B cell (primary cell): Measurements from ENCODE around the gene GLIS2. TPM values are rescaled to one million over a fixed set of nuclear protein-coding genes. Genes with fewer than 3 reads are reported as not detected.

Source experiments
- ATAC-seq: fragments of 200-7000 bp; cut with Tn5 transposase; one replicate; pipeline ENCODE4 v1.10.0; 2021; ENCODE audit warnings: low read depth, mild to moderate bottlenecking, moderate number of reproducible peaks, moderate library complexity
- CTCF ChIA-PET: fragments of 350-600 bp; sonication (Branson Sonifier 250); formaldehyde crosslinking; loops from one replicate; lab custom pipeline; 2021; ENCODE audit warnings: antibody characterized with exemption, inconsistent platforms; lab: Charles Lee
- POLR2A ChIA-PET: fragments of 350-600 bp; sonication (Branson Sonifier 250); formaldehyde crosslinking; loops from one replicate; lab custom pipeline; 2021; ENCODE audit warnings: antibody characterized with exemption; lab: Charles Lee
- DNase-seq: peaks from one replicate; pipeline ENCODE4 v3.0.0; 2013
- H2AFZ ChIP-seq: 2 replicates; pipeline ENCODE4 v1.6.1; 2012; ENCODE audit warnings: mild to moderate bottlenecking, low read depth, low read length; ENCODE audit not compliant: insufficient read depth, poor library complexity, severe bottlenecking
- H3K27ac ChIP-seq, 2 donors: 1 replicate in 1 of 2; 2 replicates in 1 of 2; pipeline ENCODE4 v1.5.1; 2012 to 2013; ENCODE audit warnings: low read length in 2 of 2, mild to moderate bottlenecking in 2 of 2, moderate library complexity in 1 of 2
- H3K27me3 ChIP-seq, 4 experiments: fragments of 200-600 bp in 1 of 4; sonication (generic) in 1 of 4; replicated peaks in 1 of 4; 1 replicate in 2 of 4; 2 replicates in 2 of 4; pipeline versions ENCODE4 v1.6.1 to v1.7.0; 2013 to 2016; ENCODE audit warnings: low read length in 3 of 4, mild to moderate bottlenecking in 2 of 4, mixed read lengths in 1 of 4, moderate library complexity in 1 of 4; ENCODE audit not compliant: insufficient read depth in 4 of 4, control insufficient read depth in 3 of 4; ENCODE audit errors: control extremely low read depth in 1 of 4
- H3K36me3 ChIP-seq, 2 experiments: replicated peaks in 1 of 2; 1 replicate in 1 of 2; 2 replicates in 1 of 2; pipeline versions ENCODE4 v1.6.1 to v1.7.1; 2013; ENCODE audit warnings: low read length in 1 of 2; ENCODE audit not compliant: insufficient read depth in 2 of 2, control insufficient read depth in 1 of 2; ENCODE audit errors: control extremely low read depth in 1 of 2, extremely low read depth in 1 of 2
- H3K4me1 ChIP-seq, 2 donors: fragments of 200-600 bp in 1 of 2; sonication (generic) in 1 of 2; 1 replicate in 1 of 2; 2 replicates in 1 of 2; pipeline versions ENCODE4 v1.5.1 to v1.6.1; 2013 to 2017; ENCODE audit warnings: low read length in 2 of 2; ENCODE audit not compliant: control insufficient read depth in 2 of 2, insufficient read depth in 2 of 2
- H3K4me2 ChIP-seq: replicated peaks from 2 replicates; pipeline ENCODE3; 2012; ENCODE audit warnings: mild to moderate bottlenecking, low read depth, low read length; ENCODE audit not compliant: poor library complexity, severe bottlenecking
- H3K4me3 ChIP-seq, 5 experiments: fragments of 200-600 bp in 1 of 5; sonication (generic) in 1 of 5; 1 replicate in 3 of 5; 2 replicates in 2 of 5; pipeline versions ENCODE4 v1.5.1 to v1.7.0; 2011 to 2016; ENCODE audit warnings: low read length in 4 of 5, mild to moderate bottlenecking in 4 of 5, low read depth in 2 of 5, control low read depth in 1 of 5, moderate library complexity in 1 of 5; ENCODE audit not compliant: insufficient read depth in 1 of 5; ENCODE audit errors: control extremely low read depth in 1 of 5, extremely low read depth in 1 of 5
- H3K79me2 ChIP-seq: fragments of 200-600 bp; sonication (generic); one replicate; pipeline ENCODE4 v1.6.0; 2016; ENCODE audit warnings: low read length; ENCODE audit not compliant: control insufficient read depth, insufficient read depth
- H3K9ac ChIP-seq: fragments of 200-600 bp; sonication (generic); 2 replicates; pipeline ENCODE4 v1.6.1; 2017; ENCODE audit warnings: mild to moderate bottlenecking, low read length, moderate library complexity
- H3K9me3 ChIP-seq, 3 donors: one replicate each; pipeline versions ENCODE4 v1.6.1 to v1.7.1; 2013; ENCODE audit warnings: low read length in 2 of 3; ENCODE audit not compliant: control insufficient read depth in 2 of 3, insufficient read depth in 1 of 3; ENCODE audit errors: control extremely low read depth in 1 of 3
- H4K20me1 ChIP-seq: 2 replicates; pipeline ENCODE4 v1.6.0; 2012; ENCODE audit warnings: mild to moderate bottlenecking, low read length; ENCODE audit not compliant: insufficient read depth, control insufficient read depth, poor library complexity, severe bottlenecking
- H3K27ac Mint-ChIP-seq: one replicate; pipeline ENCODE4 v1.8.0; 2021; ENCODE audit warnings: mixed read lengths
- H3K27me3 Mint-ChIP-seq: one replicate; pipeline ENCODE4 v1.8.0; 2021; ENCODE audit warnings: mixed read lengths
- H3K4me1 Mint-ChIP-seq: one replicate; pipeline ENCODE4 v1.8.0; 2021; ENCODE audit warnings: mixed read lengths
- H3K4me3 Mint-ChIP-seq: one replicate; pipeline ENCODE4 v1.8.0; 2021; ENCODE audit warnings: mixed read lengths
- H3K9me3 Mint-ChIP-seq: one replicate; pipeline ENCODE4 v1.8.0; 2022; ENCODE audit warnings: mixed read lengths; ENCODE audit not compliant: insufficient read depth
- CTCF ChIP-seq: fragments of 200-600 bp; IDR thresholded peaks from one replicate; pipeline ENCODE4 v1.8.0; 2022; ENCODE audit warnings: antibody characterized with exemption, mild to moderate bottlenecking
- EZH2 ChIP-seq: IDR thresholded peaks from 2 replicates; pipeline ENCODE4 v1.6.1; 2012; ENCODE audit warnings: borderline replicate concordance, low read depth, mild to moderate bottlenecking, moderate library complexity, low read length; ENCODE audit not compliant: insufficient read depth, poor library complexity, severe bottlenecking
- WGBS: methylation state at CpG from one replicate; pipeline ENCODE4 v1.1.5; 2013; ENCODE audit warnings: missing lambda C conversion rate; ENCODE audit not compliant: insufficient coverage; 5-methylcytosine and 5-hydroxymethylcytosine counted together
- intact Hi-C: fragments of 100-400 bp; cut with micrococcal nuclease; formaldehyde crosslinking; loops from one replicate; pipeline ENCODE4 v1.10.0; 2022
- polyA plus RNA-seq: library from polyadenylated mRNA; depleted of rRNA; stranded (reverse); fragments of >200 nt; gene quantifications from 2 replicates; pipeline ENCODE4 v1.2.3, GENCODE V29; 2012
- total RNA-seq, 2 donors: library from RNA; stranded (reverse); fragments of 120-200 nt in 1 of 2; gene quantifications; 1 replicate in 1 of 2; 2 replicates in 1 of 2; pipeline versions ENCODE4 v1.2.3 to v1.2.4, GENCODE V29; 2013 to 2022

Gene GLIS2
- total and polyA plus RNA-seq, 2 donors (not counting 1 experiment from before 2014, with no cell fraction given), result not detected

- Mint-ChIP-seq H3K27ac (peak overlapping the region; percentile 41), H3K9me3 (no peaks in the 10 kb centered on the region), H3K4me1 (peaks cover 18% of the 10 kb centered on the region), H3K27me3 (no peaks in the 10 kb centered on the region), H3K4me3 (no peak overlapping the region)
- Histone ChIP-seq H3K4me3 (peak overlapping the region in 1 of 5 experiments; percentile 6), H3K9me3 (no peaks in the 10 kb centered on the region), H3K27ac (no peak overlapping the region), H3K36me3 (peaks cover 0 to 1% of the 10 kb centered on the region in 2 experiments), H3K4me1 (peaks cover 6 to 12% of the 10 kb centered on the region in 2 donors), H2AFZ (no peak overlapping the region), H3K9ac (no peak overlapping the region), H3K4me2 (no peak overlapping the region), H3K79me2 (peaks cover 69% of the 10 kb centered on the region), H3K27me3 (no peaks in the 10 kb centered on the region), H4K20me1 (peaks cover 63% of the 10 kb centered on the region)
- TF ChIP-seq CTCF (no peak), EZH2 (no peak)
- POLR2A ChIA-PET, result no interaction called here
- ATAC-seq (no peak), DNase-seq (no peak)
- 84% methylated on average over 10 of the region's 14 CpGs for WGBS
- intact Hi-C loops, result no loop called here
- CTCF ChIA-PET, result interaction anchor here (0.8 to 2.0 kb wide), 5 partner anchors 10 to 57 kb away, joined by 3 to 7 read pairs (median 4); no protein-coding TSS in a partner anchor
Observed at GRCh38 chr16:4345836-4346781, 30.2 kb downstream of the GLIS2 start.

DNA sequence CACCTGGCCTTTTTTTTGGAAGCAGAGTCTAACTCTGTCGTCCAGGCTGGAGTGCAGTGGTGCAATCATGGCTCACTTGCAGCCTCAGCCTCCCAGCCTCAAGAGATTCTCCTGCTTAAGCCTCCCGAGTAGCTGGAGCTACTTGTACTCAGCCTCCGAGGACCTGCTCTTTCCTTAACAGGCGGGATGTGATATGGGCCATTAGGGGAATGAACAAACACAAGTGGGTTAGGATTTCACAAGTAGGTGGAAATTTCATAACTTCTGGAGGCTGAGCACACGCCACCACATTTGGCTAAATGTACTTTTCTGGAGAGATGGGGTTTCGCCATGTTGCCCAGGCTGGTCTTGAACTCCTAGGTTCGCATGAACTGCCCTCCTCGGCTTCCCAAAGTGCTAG is 31.1 kb downstream of the GLIS2 start:
- H3K9me3 Mint-ChIP-seq, result no peaks in the 10 kb centered on the region
- no peaks in the 10 kb centered on the region for H3K9me3 ChIP-seq
- peaks cover 54% of the 10 kb centered on the region for H4K20me1 ChIP-seq
- POLR2A ChIA-PET, result no interaction called here
- DNase-seq (no peak), ATAC-seq (no peak)
- no peak overlapping the region for H3K9ac ChIP-seq
- no peak overlapping the region for H2AFZ ChIP-seq
- H3K4me3 Mint-ChIP-seq, result no peak overlapping the region
- no peak overlapping the region for H3K27ac ChIP-seq
- H3K4me3 ChIP-seq, result no peak overlapping the region
- no peaks in the 10 kb centered on the region for H3K27me3 Mint-ChIP-seq
- intact Hi-C loops, result no loop called here
- CTCF ChIA-PET, result interaction anchor here (1.7 to 2.0 kb wide), 2 partner anchors 12 to 56 kb away, joined by 5 to 7 read pairs; no protein-coding TSS in a partner anchor
- peaks cover 60% of the 10 kb centered on the region for H3K79me2 ChIP-seq
- H3K4me1 ChIP-seq, result peaks cover 9 to 17% of the 10 kb centered on the region in 2 donors
- H3K27me3 ChIP-seq, result no peaks in the 10 kb centered on the region
- no peak for TF ChIP-seq CTCF
- H3K27ac Mint-ChIP-seq, result no peak overlapping the region
- H3K4me2 ChIP-seq, result no peak overlapping the region
- WGBS, result 95% methylated on average over 7 of the region's 8 CpGs
- peaks cover 0 to 1% of the 10 kb centered on the region in 2 experiments for H3K36me3 ChIP-seq
- peaks cover 24% of the 10 kb centered on the region for H3K4me1 Mint-ChIP-seq
